Measurements from ENCODE around the gene SVIL. TPM values are rescaled to one million over a fixed set of nuclear protein-coding genes. Genes with fewer than 3 reads are reported as not detected.
"Not testable (repeated sequence)": the region's sequence is repeated elsewhere in the genome, so short reads cannot be mapped to it uniquely, and the experiment has no call there.

The SVIL gene
- total RNA-seq, 1 experiment from 2014 or later, result 147 TPM

- H3K27ac Mint-ChIP-seq (ENCODE audit: unreplicated experiment), result peak overlapping the region; percentile 95
- no peaks in the 10 kb centered on the region for H3K27me3 Mint-ChIP-seq (ENCODE audit: unreplicated experiment)
- CTCF ChIA-PET, result interaction anchor here (1.0 to 3.5 kb wide), 4 partner anchors 27 to 68 kb away, joined by 3 to 16 read pairs (median 4); no protein-coding TSS in a partner anchor
- no peak for DNase-seq
- peaks cover 37% of the 10 kb centered on the region for H3K36me3 Mint-ChIP-seq (ENCODE audit: insufficient read depth, unreplicated experiment)
- no TSS peak for BruUV-seq (replicated peaks)
- peaks cover 73% of the 10 kb centered on the region for H3K4me1 Mint-ChIP-seq (ENCODE audit: low read depth, unreplicated experiment)
- TF ChIP-seq, protein P1, sequence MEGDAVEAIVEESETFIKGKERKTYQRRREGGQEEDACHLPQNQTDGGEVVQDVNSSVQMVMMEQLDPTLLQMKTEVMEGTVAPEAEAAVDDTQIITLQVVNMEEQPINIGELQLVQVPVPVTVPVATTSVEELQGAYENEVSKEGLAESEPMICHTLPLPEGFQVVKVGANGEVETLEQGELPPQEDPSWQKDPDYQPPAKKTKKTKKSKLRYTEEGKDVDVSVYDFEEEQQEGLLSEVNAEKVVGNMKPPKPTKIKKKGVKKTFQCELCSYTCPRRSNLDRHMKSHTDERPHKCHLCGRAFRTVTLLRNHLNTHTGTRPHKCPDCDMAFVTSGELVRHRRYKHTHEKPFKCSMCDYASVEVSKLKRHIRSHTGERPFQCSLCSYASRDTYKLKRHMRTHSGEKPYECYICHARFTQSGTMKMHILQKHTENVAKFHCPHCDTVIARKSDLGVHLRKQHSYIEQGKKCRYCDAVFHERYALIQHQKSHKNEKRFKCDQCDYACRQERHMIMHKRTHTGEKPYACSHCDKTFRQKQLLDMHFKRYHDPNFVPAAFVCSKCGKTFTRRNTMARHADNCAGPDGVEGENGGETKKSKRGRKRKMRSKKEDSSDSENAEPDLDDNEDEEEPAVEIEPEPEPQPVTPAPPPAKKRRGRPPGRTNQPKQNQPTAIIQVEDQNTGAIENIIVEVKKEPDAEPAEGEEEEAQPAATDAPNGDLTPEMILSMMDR (IDR thresholded peaks at IDR 0.05; ENCODE audit: unreplicated experiment), result no peak
- H3K4me3 Mint-ChIP-seq (ENCODE audit: low read depth, unreplicated experiment), result no peak overlapping the region
- intact Hi-C loops (cut with micrococcal nuclease; ENCODE audit: unreplicated experiment), result loop anchor here (5.0 kb wide), 3 partner anchors 54 to 276 kb away; no protein-coding TSS in a partner anchor
- no peaks in the 10 kb centered on the region for H3K9me3 Mint-ChIP-seq (ENCODE audit: low read depth, unreplicated experiment)
Measured at GRCh38 chr10:29591651-29591968, 43.2 kb downstream of the SVIL start.

GRCh38 chr10:29590915-29591650 lies 43.7 kb downstream of the SVIL start:
- Mint-ChIP-seq H3K27ac (ENCODE audit: unreplicated experiment) (peak overlapping the region; percentile 95), H3K9me3 (ENCODE audit: low read depth, unreplicated experiment) (no peaks in the 10 kb centered on the region), H3K36me3 (ENCODE audit: insufficient read depth, unreplicated experiment) (peaks cover 33% of the 10 kb centered on the region), H3K4me3 (ENCODE audit: low read depth, unreplicated experiment) (peak overlapping the region; percentile 39), H3K27me3 (ENCODE audit: unreplicated experiment) (no peaks in the 10 kb centered on the region), H3K4me1 (ENCODE audit: low read depth, unreplicated experiment) (peaks cover 73% of the 10 kb centered on the region)
- intact Hi-C loops (cut with micrococcal nuclease; ENCODE audit: unreplicated experiment), result loop anchor here (1.0 to 5.0 kb wide), 5 partner anchors 39 to 276 kb away; no protein-coding TSS in a partner anchor
- BruUV-seq (replicated peaks), result no TSS peak
- no peak for DNase-seq
- TF ChIP-seq, protein P1 (IDR thresholded peaks at IDR 0.05; ENCODE audit: unreplicated experiment), result no peak
- CTCF ChIA-PET, result interaction anchor here (1.1 to 3.5 kb wide), 4 partner anchors 23 to 68 kb away, joined by 3 to 16 read pairs (median 5); no protein-coding TSS in a partner anchor

DNA sequence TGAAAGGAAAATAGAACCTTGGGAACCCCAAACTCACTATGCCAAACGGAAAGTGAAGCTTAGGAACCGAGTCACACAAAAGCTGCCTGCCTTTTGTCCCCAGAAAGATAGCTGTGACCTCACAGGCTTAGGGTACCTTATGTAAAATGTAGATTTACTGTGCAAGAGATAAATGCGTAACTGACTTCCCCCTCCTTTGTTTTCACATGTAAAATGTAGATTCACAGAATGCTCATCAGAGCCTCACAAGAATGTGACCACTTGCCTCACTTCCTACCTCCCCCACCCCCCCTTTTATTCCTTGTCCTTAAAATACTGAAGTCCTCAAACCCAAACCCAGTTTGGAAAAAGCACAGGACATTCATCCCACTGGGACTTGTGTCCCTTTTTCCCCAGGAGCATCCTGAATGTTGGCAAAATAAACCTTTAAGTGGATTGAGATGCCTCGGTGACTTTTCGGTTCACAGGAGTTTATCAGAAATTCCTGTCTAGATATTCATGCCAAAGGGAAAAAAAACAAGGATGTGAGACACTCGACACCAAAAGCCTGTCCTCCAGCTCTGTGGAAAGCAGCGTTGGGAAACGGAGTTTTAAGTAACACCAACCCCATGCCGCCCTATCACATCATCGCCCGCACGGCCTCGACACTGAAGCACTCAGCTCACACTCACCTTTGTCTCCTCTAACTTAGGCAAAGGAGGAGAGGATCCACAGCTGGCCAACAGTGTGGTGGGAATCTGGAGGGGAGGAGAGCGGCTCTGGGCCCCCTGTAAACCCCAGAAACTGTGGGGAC lies 45.9 kb downstream of the SVIL start:
- no peaks in the 10 kb centered on the region for H3K9me3 Mint-ChIP-seq (ENCODE audit: low read depth, unreplicated experiment)
- H3K4me3 Mint-ChIP-seq (ENCODE audit: low read depth, unreplicated experiment), result peak overlapping the region; percentile 14
- intact Hi-C loops (cut with micrococcal nuclease; ENCODE audit: unreplicated experiment), result no loop called here
- peaks cover 81% of the 10 kb centered on the region for H3K4me1 Mint-ChIP-seq (ENCODE audit: low read depth, unreplicated experiment)
- peak overlapping the region; percentile 92 for H3K27ac Mint-ChIP-seq (ENCODE audit: unreplicated experiment)
- TF ChIP-seq, protein P1 (IDR thresholded peaks at IDR 0.05; ENCODE audit: unreplicated experiment), result no peak
- H3K36me3 Mint-ChIP-seq (ENCODE audit: insufficient read depth, unreplicated experiment), result peaks cover 35% of the 10 kb centered on the region
- no peaks in the 10 kb centered on the region for H3K27me3 Mint-ChIP-seq (ENCODE audit: unreplicated experiment)
- no peak for DNase-seq
- BruUV-seq (replicated peaks), result no TSS peak
- CTCF ChIA-PET, result interaction anchor here (1.3 to 3.5 kb wide), 3 partner anchors 47 to 53 kb away, joined by 3 to 16 read pairs (median 4); no protein-coding TSS in a partner anchor

DNA sequence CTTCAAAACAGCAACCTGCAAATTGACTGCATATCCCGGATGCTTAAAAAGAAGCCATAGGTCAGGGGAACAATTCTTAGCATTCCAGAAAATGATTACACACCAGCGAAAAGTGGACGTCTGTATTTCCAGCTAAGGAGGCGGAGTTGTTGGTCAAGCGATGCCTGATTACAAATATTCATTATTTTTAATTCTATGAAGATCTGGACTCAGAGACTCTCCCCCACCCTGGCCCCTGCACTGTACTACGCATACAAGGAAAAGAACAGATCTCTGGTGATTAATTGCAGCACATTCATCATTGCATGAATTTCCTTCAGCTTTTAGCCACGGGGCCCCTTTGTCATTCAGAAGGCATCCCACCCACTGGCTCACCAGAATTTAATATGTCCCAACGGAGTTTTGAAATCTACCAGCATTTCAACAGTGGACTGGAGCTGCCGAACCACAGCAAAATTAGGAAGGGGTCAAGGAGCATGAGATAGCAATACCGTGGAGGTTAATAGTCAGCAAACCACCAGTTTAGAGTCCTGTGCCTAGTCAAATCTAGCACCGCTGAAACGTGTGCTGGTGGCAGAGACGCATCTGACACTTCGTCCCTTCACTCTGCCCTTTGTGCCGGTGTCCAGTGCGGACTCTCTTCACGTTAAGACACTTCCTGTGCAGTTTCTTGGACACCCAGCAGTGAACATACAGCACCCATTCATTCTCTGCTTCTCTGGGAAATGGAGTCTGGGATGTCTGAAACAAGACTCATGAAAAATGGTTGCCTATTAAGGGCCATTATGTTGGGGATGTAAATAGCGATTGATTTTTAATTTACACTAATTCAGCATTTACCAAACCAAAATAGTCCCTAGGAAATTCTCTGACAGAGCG lies 46.8 kb downstream of the SVIL start:
- CTCF ChIA-PET; H3K9me3 Mint-ChIP-seq (ENCODE audit: low read depth, unreplicated experiment); BruUV-seq (replicated peaks); H3K27me3 Mint-ChIP-seq (ENCODE audit: unreplicated experiment); intact Hi-C loops (cut with micrococcal nuclease; ENCODE audit: unreplicated experiment): not testable (repeated sequence)
- H3K27ac Mint-ChIP-seq (ENCODE audit: unreplicated experiment), result peak overlapping the region; percentile 92
- H3K4me1 Mint-ChIP-seq (ENCODE audit: low read depth, unreplicated experiment), result peaks cover 78% of the 10 kb centered on the region
- peak overlapping the region; percentile 39 for H3K4me3 Mint-ChIP-seq (ENCODE audit: low read depth, unreplicated experiment)
- peaks cover 43% of the 10 kb centered on the region for H3K36me3 Mint-ChIP-seq (ENCODE audit: insufficient read depth, unreplicated experiment)
- peak; percentile 32 for DNase-seq

- H3K9me3 Mint-ChIP-seq (ENCODE audit: low read depth, unreplicated experiment); CTCF ChIA-PET; BruUV-seq (replicated peaks); H3K27me3 Mint-ChIP-seq (ENCODE audit: unreplicated experiment); intact Hi-C loops (cut with micrococcal nuclease; ENCODE audit: unreplicated experiment): not testable (repeated sequence)
- Mint-ChIP-seq H3K4me3 (ENCODE audit: low read depth, unreplicated experiment) (peak overlapping the region; percentile 39), H3K4me1 (ENCODE audit: low read depth, unreplicated experiment) (peaks cover 77% of the 10 kb centered on the region), H3K27ac (ENCODE audit: unreplicated experiment) (peak overlapping the region; percentile 92), H3K36me3 (ENCODE audit: insufficient read depth, unreplicated experiment) (peaks cover 39% of the 10 kb centered on the region)
- peak; percentile 12 for DNase-seq
Measured at GRCh38 chr10:29587102-29587749, 47.5 kb downstream of the SVIL start.

Measured in Calu3 (cell line).